HCT116 (cell line): ENCODE results near the gene NEDD4L. TPM values are rescaled to one million over a fixed set of nuclear protein-coding genes. Genes with fewer than 3 reads are reported as not detected.
"Not testable (repeated sequence)": the region's sequence is repeated elsewhere in the genome, so short reads cannot be mapped to it uniquely, and the experiment has no call there.

Experiments used
- ATAC-seq: fragments of 200-7000 bp; cut with Tn5 transposase; 2 replicates; pipeline ENCODE4 v1.9.1; 2020; ENCODE audit warnings: mild to moderate bottlenecking, moderate library complexity
- BruUV-seq: library from RNA; stranded (reverse); fragments of 400-500 nt; replicated peaks from 2 replicates; lab custom pipeline; 2021; lab: Mats Ljungman, UMichigan
- CTCF ChIA-PET: fragments of 300-600 bp; sonication (Branson Sonifier 250); formaldehyde crosslinking; loops from one replicate; lab custom pipeline; 2021; ENCODE audit warnings: antibody characterized with exemption; lab: Charles Lee
- POLR2A ChIA-PET: fragments of 300-600, 350-600 bp; sonication (Branson Sonifier 250); formaldehyde crosslinking; loops from one replicate; lab custom pipeline; 2021; ENCODE audit warnings: antibody characterized with exemption; lab: Charles Lee
- RAD21 ChIA-PET, 2 experiments: fragments of 300-600 bp; sonication (Branson Sonifier 250); formaldehyde crosslinking; loops; one replicate each; lab custom pipeline; 2023; ENCODE audit warnings: low total read pairs in 2 of 2; ENCODE audit not compliant: uncharacterized antibody in 2 of 2, unreplicated experiment in 2 of 2, low non-redundant PET in 1 of 2; lab: Charles Lee
- DNase-seq: peaks from one replicate; pipeline ENCODE4 v3.0.0-alpha.2; 2010; ENCODE audit warnings: low read depth, low spot score
- H2AFZ ChIP-seq: fragments of 200-600 bp; shearing (Covaris generic), sonication (generic); 2 replicates; pipeline ENCODE4 v1.6.1; 2017; ENCODE audit warnings: low read depth, mixed run types, mixed read lengths, antibody characterized with exemption, low read length; ENCODE audit not compliant: poor library complexity, severe bottlenecking
- H3K27ac ChIP-seq: 2 replicates; pipeline ENCODE4 v1.5.1; 2012; ENCODE audit warnings: low read depth, low read length
- H3K27me3 ChIP-seq: fragments of 200-600 bp; sonication (generic); 2 replicates; pipeline ENCODE4 v1.6.1; 2016; ENCODE audit warnings: mixed run types, low read length, mixed read lengths; ENCODE audit not compliant: insufficient read depth
- H3K36me3 ChIP-seq, 2 experiments: fragments of 200-500 bp in 1 of 2; fragments of 200-600 bp in 1 of 2; sonication (Bioruptor generic) in 1 of 2; sonication (generic) in 1 of 2; 2 replicates each; pipeline versions ENCODE4 v1.5.1 to v1.6.1; 2014 to 2016; ENCODE audit warnings: low read length in 2 of 2, inconsistent platforms in 1 of 2, mixed read lengths in 1 of 2, mixed run types in 1 of 2; ENCODE audit not compliant: insufficient read depth in 2 of 2, control insufficient read depth in 1 of 2
- H3K4me1 ChIP-seq, 2 experiments: fragments of 200-600 bp in 1 of 2; sonication (generic) in 1 of 2; 2 replicates each; pipeline versions ENCODE4 v1.5.1 to v1.6.1; 2012 to 2017; ENCODE audit warnings: low read length in 2 of 2, inconsistent platforms in 1 of 2, mild to moderate bottlenecking in 1 of 2, mixed read lengths in 1 of 2, mixed run types in 1 of 2, moderate library complexity in 1 of 2; ENCODE audit not compliant: insufficient read depth in 2 of 2, control insufficient read depth in 1 of 2
- H3K4me2 ChIP-seq: fragments of 200-600 bp; sonication (generic); 2 replicates; pipeline ENCODE4 v1.6.1; 2017; ENCODE audit warnings: mixed run types, low read length, mixed read lengths
- H3K4me3 ChIP-seq, 2 experiments: fragments of 200-600 bp in 1 of 2; sonication (generic) in 1 of 2; replicated peaks in 1 of 2; 2 replicates each; pipeline ENCODE4 v1.5.1; 2011 to 2016; ENCODE audit warnings: low read length in 2 of 2, control low read depth in 1 of 2, low read depth in 1 of 2, mild to moderate bottlenecking in 1 of 2, mixed read lengths in 1 of 2, mixed run types in 1 of 2
- H3K79me2 ChIP-seq: fragments of 200-600 bp; sonication (generic); 2 replicates; pipeline ENCODE4 v1.6.1; 2017; ENCODE audit warnings: mild to moderate bottlenecking, mixed run types, low read length, moderate library complexity, mixed read lengths; ENCODE audit not compliant: insufficient read depth
- H3K9ac ChIP-seq: fragments of 200-600 bp; sonication (generic); 2 replicates; pipeline ENCODE4 v1.6.1; 2016; ENCODE audit warnings: low read length, mixed read lengths
- H3K9me2 ChIP-seq: fragments of 200-600 bp; sonication (generic), shearing (Covaris generic); 2 replicates; pipeline ENCODE4 v1.6.1; 2017; ENCODE audit warnings: mixed run types, mild to moderate bottlenecking, moderate library complexity; ENCODE audit not compliant: insufficient read depth
- H3K9me3 ChIP-seq, 2 experiments: fragments of 200-500 bp in 1 of 2; fragments of 200-600 bp in 1 of 2; sonication (Bioruptor generic) in 1 of 2; sonication (generic) in 1 of 2; 2 replicates each; pipeline ENCODE4 v1.6.1; 2014 to 2017; ENCODE audit warnings: low read length in 2 of 2, mixed read lengths in 2 of 2, inconsistent platforms in 1 of 2, low read depth in 1 of 2, mild to moderate bottlenecking in 1 of 2, mixed run types in 1 of 2, moderate library complexity in 1 of 2; ENCODE audit not compliant: control insufficient read depth in 1 of 2, insufficient read depth in 1 of 2
- H4K20me1 ChIP-seq: fragments of 200-600 bp; sonication (generic), shearing (Covaris generic); 2 replicates; pipeline ENCODE4 v1.6.1; 2017; ENCODE audit warnings: mixed run types, mild to moderate bottlenecking, moderate library complexity; ENCODE audit not compliant: insufficient read depth
- CEBPB ChIP-seq: IDR thresholded peaks from 2 replicates; pipeline ENCODE4 v1.6.1; 2012; ENCODE audit warnings: low read depth
- EGR1 ChIP-seq: IDR thresholded peaks from 2 replicates; pipeline ENCODE4 v1.6.1; 2012; ENCODE audit warnings: low read depth
- ELF1 ChIP-seq: IDR thresholded peaks from 2 replicates; pipeline ENCODE4 v1.6.1; 2012; ENCODE audit warnings: low read depth, borderline replicate concordance
- EZH2 ChIP-seq: fragments of 200-600 bp; sonication (generic); IDR thresholded peaks from 2 replicates; pipeline ENCODE4 v1.6.1; 2017; ENCODE audit warnings: antibody characterized with exemption, mixed run types
- FOSL1 ChIP-seq: IDR thresholded peaks from 2 replicates; pipeline ENCODE4 v1.6.1; 2012; ENCODE audit warnings: low read depth
- JUND ChIP-seq: IDR thresholded peaks from 2 replicates; pipeline ENCODE4 v1.6.1; 2012
- POLR2AphosphoS5 ChIP-seq: IDR thresholded peaks from 2 replicates; pipeline ENCODE4 v1.6.1; 2011; ENCODE audit warnings: mild to moderate bottlenecking, low read depth, low read length, moderate library complexity
- SIN3A ChIP-seq: IDR thresholded peaks from 2 replicates; pipeline ENCODE4 v1.6.1; 2012; ENCODE audit warnings: low read depth
- SRF ChIP-seq: IDR thresholded peaks from 2 replicates; pipeline ENCODE4 v1.6.1; 2012; ENCODE audit warnings: low read depth
- YY1 ChIP-seq: IDR thresholded peaks from 2 replicates; pipeline ENCODE4 v1.6.1; 2011; ENCODE audit warnings: low read length, low read depth, moderate library complexity, mild to moderate bottlenecking; ENCODE audit not compliant: insufficient replicate concordance; ENCODE audit errors: extremely low read depth
- ZNF274 ChIP-seq: fragments of 200-500 bp; sonication (Bioruptor generic); IDR thresholded peaks from 2 replicates; pipeline ENCODE4 v1.6.1; 2014; ENCODE audit warnings: mild to moderate bottlenecking, low read depth, low read length, inconsistent platforms
- intact Hi-C: fragments of 100-400 bp; cut with micrococcal nuclease; formaldehyde crosslinking; loops from 2 replicates; pipeline ENCODE4 v1.10.0; 2022
- total RNA-seq: library from RNA; stranded (reverse); gene quantifications from one replicate; pipeline ENCODE4 v1.2.1, GENCODE V29; 2021; ENCODE audit not compliant: unreplicated experiment
- TF ChIP-seq, protein P1 (sequence below): IDR thresholded peaks from 2 replicates; pipeline ENCODE4 v1.6.1; 2012; ENCODE audit warnings: low read depth
- TF ChIP-seq, protein P2 (sequence below): IDR thresholded peaks from 2 replicates; pipeline ENCODE4 v1.6.1; 2012
- TF ChIP-seq, protein P3 (sequence below): IDR thresholded peaks from 2 replicates; pipeline ENCODE4 v1.6.1; 2012
- TF ChIP-seq, protein P4 (sequence below), 3 experiments: fragments of 200-600 bp in 1 of 3; sonication (generic) in 1 of 3; IDR thresholded peaks in 2 of 3; conservative IDR thresholded peaks in 1 of 3; 2 replicates each; pipeline ENCODE4 v1.5.1; 2012 to 2017; ENCODE audit warnings: low read depth in 2 of 3, low read length in 2 of 3, antibody characterized with exemption in 1 of 3, borderline replicate concordance in 1 of 3, control low read depth in 1 of 3, mild to moderate bottlenecking in 1 of 3, mixed read lengths in 1 of 3, mixed run types in 1 of 3, moderate library complexity in 1 of 3; ENCODE audit not compliant: insufficient read depth in 1 of 3

The NEDD4L gene
- total RNA-seq, 1 experiment from 2014 or later, result 41.5 TPM

DNA sequence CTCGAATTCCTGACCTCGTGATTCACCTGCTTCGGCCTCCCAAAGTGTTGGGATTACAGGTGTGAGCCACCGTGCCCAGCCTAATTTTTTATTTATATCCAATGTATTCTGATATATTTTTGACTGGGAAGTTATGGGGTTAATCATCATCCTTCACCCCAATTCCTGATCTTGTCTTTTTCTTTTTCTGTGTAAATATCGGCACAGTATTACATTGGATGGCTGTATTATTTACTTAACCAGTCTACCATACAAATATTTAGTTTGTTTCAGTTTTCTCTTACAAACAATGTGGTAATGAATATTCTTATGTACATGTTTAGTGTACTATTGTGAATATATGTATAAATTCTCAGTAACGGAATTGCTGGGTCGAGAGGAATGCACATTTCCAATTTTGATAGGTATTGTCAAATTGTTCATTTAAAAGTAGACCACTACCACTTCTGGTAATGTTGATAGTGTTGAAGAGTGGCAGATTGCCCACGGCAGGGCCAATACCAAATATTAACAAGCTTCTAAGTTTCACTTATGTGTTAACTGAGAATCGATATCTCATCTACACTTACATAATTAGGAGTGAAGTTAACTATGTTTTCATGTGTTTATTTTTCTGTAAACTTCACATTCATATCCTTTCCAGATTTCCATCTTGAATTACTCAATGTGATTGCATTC, 388.2 kb downstream of the NEDD4L start:
- Histone ChIP-seq H3K79me2 (no peaks in the 10 kb centered on the region), H3K9me2 (no peaks in the 10 kb centered on the region), H3K4me1 (no peaks in the 10 kb centered on the region), H3K4me2 (no peak overlapping the region), H3K9ac (no peak overlapping the region), H2AFZ (no peak overlapping the region), H3K36me3 (no peaks in the 10 kb centered on the region), H3K27me3 (no peaks in the 10 kb centered on the region), H4K20me1 (no peaks in the 10 kb centered on the region), H3K27ac (no peak overlapping the region), H3K4me3 (no peak overlapping the region), H3K9me3 (no peaks in the 10 kb centered on the region)
- BruUV-seq, result no TSS peak
- ChIA-PET CTCF (no interaction called here), POLR2A (no interaction called here), RAD21 (no interaction called here)
- no peak for TF ChIP-seq SIN3A
- no peak for TF ChIP-seq JUND
- TF ChIP-seq SRF, result no peak
- TF ChIP-seq, protein P1, sequence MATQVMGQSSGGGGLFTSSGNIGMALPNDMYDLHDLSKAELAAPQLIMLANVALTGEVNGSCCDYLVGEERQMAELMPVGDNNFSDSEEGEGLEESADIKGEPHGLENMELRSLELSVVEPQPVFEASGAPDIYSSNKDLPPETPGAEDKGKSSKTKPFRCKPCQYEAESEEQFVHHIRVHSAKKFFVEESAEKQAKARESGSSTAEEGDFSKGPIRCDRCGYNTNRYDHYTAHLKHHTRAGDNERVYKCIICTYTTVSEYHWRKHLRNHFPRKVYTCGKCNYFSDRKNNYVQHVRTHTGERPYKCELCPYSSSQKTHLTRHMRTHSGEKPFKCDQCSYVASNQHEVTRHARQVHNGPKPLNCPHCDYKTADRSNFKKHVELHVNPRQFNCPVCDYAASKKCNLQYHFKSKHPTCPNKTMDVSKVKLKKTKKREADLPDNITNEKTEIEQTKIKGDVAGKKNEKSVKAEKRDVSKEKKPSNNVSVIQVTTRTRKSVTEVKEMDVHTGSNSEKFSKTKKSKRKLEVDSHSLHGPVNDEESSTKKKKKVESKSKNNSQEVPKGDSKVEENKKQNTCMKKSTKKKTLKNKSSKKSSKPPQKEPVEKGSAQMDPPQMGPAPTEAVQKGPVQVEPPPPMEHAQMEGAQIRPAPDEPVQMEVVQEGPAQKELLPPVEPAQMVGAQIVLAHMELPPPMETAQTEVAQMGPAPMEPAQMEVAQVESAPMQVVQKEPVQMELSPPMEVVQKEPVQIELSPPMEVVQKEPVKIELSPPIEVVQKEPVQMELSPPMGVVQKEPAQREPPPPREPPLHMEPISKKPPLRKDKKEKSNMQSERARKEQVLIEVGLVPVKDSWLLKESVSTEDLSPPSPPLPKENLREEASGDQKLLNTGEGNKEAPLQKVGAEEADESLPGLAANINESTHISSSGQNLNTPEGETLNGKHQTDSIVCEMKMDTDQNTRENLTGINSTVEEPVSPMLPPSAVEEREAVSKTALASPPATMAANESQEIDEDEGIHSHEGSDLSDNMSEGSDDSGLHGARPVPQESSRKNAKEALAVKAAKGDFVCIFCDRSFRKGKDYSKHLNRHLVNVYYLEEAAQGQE, result no peak
- TF ChIP-seq EZH2, result no peak
- TF ChIP-seq, protein P2, sequence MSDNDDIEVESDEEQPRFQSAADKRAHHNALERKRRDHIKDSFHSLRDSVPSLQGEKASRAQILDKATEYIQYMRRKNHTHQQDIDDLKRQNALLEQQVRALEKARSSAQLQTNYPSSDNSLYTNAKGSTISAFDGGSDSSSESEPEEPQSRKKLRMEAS, result no peak
- TF ChIP-seq, protein P3, sequence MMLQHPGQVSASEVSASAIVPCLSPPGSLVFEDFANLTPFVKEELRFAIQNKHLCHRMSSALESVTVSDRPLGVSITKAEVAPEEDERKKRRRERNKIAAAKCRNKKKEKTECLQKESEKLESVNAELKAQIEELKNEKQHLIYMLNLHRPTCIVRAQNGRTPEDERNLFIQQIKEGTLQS, result no peak
- no peak for TF ChIP-seq ELF1
- TF ChIP-seq ZNF274, result no peak
- no peak for TF ChIP-seq FOSL1
- no peak for TF ChIP-seq YY1
- TF ChIP-seq EGR1, result no peak
- no peak for TF ChIP-seq CEBPB
- no peak for TF ChIP-seq POLR2AphosphoS5
- TF ChIP-seq, protein P4, sequence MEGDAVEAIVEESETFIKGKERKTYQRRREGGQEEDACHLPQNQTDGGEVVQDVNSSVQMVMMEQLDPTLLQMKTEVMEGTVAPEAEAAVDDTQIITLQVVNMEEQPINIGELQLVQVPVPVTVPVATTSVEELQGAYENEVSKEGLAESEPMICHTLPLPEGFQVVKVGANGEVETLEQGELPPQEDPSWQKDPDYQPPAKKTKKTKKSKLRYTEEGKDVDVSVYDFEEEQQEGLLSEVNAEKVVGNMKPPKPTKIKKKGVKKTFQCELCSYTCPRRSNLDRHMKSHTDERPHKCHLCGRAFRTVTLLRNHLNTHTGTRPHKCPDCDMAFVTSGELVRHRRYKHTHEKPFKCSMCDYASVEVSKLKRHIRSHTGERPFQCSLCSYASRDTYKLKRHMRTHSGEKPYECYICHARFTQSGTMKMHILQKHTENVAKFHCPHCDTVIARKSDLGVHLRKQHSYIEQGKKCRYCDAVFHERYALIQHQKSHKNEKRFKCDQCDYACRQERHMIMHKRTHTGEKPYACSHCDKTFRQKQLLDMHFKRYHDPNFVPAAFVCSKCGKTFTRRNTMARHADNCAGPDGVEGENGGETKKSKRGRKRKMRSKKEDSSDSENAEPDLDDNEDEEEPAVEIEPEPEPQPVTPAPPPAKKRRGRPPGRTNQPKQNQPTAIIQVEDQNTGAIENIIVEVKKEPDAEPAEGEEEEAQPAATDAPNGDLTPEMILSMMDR (IDR thresholded peaks at IDR 0.05 in 2 of 3, conservative IDR thresholded peaks at IDR 0.05 in 1 of 3; ENCODE audit: borderline replicate concordance in 1 of 3, insufficient read depth in 1 of 3, low read depth in 2 of 3, low read length in 2 of 3), result no peak
- no peak for ATAC-seq
- no peak for DNase-seq
- intact Hi-C loops, result no loop called here

DNA sequence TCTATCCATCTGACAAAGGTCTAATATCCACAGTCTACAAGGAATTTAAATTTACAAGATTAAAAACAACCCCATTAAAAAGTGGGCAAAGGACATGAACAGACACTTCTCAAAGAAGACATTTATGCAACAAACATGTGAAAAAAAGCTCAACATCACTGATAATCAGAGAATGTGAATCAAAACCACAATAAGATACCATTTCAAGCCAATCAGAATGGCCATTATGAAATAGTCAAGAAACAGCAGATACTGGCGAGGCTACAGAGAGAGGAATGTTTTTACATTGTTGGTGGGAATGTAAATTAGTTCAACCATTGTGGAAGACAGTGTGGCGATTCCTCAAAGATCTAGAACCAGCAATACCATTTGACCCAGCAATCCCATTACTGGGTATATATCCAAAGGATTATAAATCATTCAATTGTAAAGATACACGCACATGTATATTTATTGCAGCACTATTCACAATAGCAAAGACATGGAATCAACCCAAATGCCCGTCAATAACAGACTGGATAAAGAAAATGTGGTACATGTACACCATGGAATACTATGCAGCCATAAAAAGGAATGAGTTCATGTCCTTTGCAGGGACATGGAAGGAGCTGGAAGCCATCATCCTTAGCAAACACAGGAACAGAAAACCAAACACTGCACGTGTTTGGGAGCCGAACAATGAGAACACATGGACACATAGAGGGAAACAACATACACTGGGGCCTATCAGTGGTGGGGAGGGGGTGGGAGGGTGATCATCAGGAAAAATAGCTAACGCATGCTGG, 391.4 kb downstream of the NEDD4L start:
- H3K27me3 ChIP-seq, BruUV-seq, DNase-seq, H3K9ac ChIP-seq, H3K79me2 ChIP-seq, intact Hi-C loops, POLR2A ChIA-PET, CTCF ChIA-PET, H2AFZ ChIP-seq, H3K36me3 ChIP-seq, H4K20me1 ChIP-seq, H3K4me3 ChIP-seq, H3K4me1 ChIP-seq, H3K4me2 ChIP-seq, H3K27ac ChIP-seq, H3K9me2 ChIP-seq, ATAC-seq, H3K9me3 ChIP-seq, RAD21 ChIA-PET: not testable (repeated sequence)
